Panc1 (cell line): ENCODE data around the gene OCEL1. TPM values are rescaled to one million over a fixed set of nuclear protein-coding genes. Genes with fewer than 3 reads are reported as not detected.

Experiments
- ATAC-seq: fragments of 200-7000 bp; cut with Tn5 transposase; 2 replicates; pipeline ENCODE4 v1.9.1; 2020; ENCODE audit warnings: mild to moderate bottlenecking, moderate library complexity
- BruUV-seq: library from RNA; stranded (reverse); fragments of 400-500 nt; replicated peaks from 2 replicates; lab custom pipeline; 2021; lab: Mats Ljungman, UMichigan
- CTCF ChIA-PET: fragments of 300-600 bp; sonication (Branson Sonifier 250); formaldehyde crosslinking; loops from one replicate; lab custom pipeline; 2022; ENCODE audit warnings: antibody characterized with exemption; lab: Charles Lee
- POLR2A ChIA-PET: fragments of 300-600 bp; sonication (Branson Sonifier 250); formaldehyde crosslinking; loops from one replicate; lab custom pipeline; 2022; ENCODE audit warnings: antibody characterized with exemption; lab: Charles Lee
- DNase-seq: peaks from one replicate; pipeline ENCODE4 v3.0.0-alpha.2; 2010; ENCODE audit warnings: low read depth, low spot score
- H3K27ac ChIP-seq: 2 replicates; pipeline ENCODE4 v1.5.1; 2011; ENCODE audit warnings: mild to moderate bottlenecking, low read length, inconsistent platforms
- H3K27me3 ChIP-seq: fragments of 200-500 bp; sonication (Bioruptor generic); 2 replicates; pipeline ENCODE4 v1.6.0; 2014; ENCODE audit warnings: low read length, inconsistent platforms; ENCODE audit not compliant: control insufficient read depth, insufficient read depth
- H3K36me3 ChIP-seq: fragments of 200-500 bp; sonication (Bioruptor generic); 2 replicates; pipeline ENCODE4 v1.5.1; 2014; ENCODE audit warnings: inconsistent platforms, mild to moderate bottlenecking, low read length, moderate library complexity; ENCODE audit not compliant: control insufficient read depth, insufficient read depth
- H3K4me1 ChIP-seq: 2 replicates; pipeline ENCODE4 v1.5.1; 2011; ENCODE audit warnings: inconsistent platforms, mild to moderate bottlenecking, low read length, moderate library complexity; ENCODE audit not compliant: control insufficient read depth, insufficient read depth
- H3K4me3 ChIP-seq, 2 experiments: 2 replicates each; pipeline ENCODE4 v1.5.1; 2011 to 2012; ENCODE audit warnings: low read depth in 2 of 2, low read length in 2 of 2, mild to moderate bottlenecking in 2 of 2, inconsistent platforms in 1 of 2, moderate library complexity in 1 of 2
- H3K9me3 ChIP-seq: fragments of 200-500 bp; sonication (Bioruptor generic); 2 replicates; pipeline ENCODE4 v1.5.1; 2014; ENCODE audit warnings: low read depth, mild to moderate bottlenecking, inconsistent platforms, low read length, moderate library complexity; ENCODE audit not compliant: control insufficient read depth, insufficient read depth
- CTCF ChIP-seq: fragments of 450-650 bp; IDR thresholded peaks from 2 replicates; pipeline ENCODE4 v1.5.1; 2017; ENCODE audit warnings: mild to moderate bottlenecking
- POLR2AphosphoS5 ChIP-seq: IDR thresholded peaks from 2 replicates; pipeline ENCODE4 v1.6.1; 2012; ENCODE audit warnings: mild to moderate bottlenecking, low read depth, low read length, moderate library complexity
- SIN3A ChIP-seq: IDR thresholded peaks from 2 replicates; pipeline ENCODE4 v1.6.1; 2012; ENCODE audit warnings: low read depth, mild to moderate bottlenecking, low read length, moderate library complexity, borderline replicate concordance; ENCODE audit not compliant: insufficient read depth
- TCF7L2 ChIP-seq: IDR thresholded peaks from 2 replicates; pipeline ENCODE4 v1.6.1; 2011; ENCODE audit warnings: mild to moderate bottlenecking, low read depth, low read length, inconsistent platforms
- in situ Hi-C: cut with HindIII; loops from 2 replicates; pipeline ENCODE4 v1.10.0; 2016; ENCODE audit warnings: low sequenced_read_pairs, low pct_unique_long_range_greater_than_20kb
- intact Hi-C: fragments of 100-400 bp; cut with micrococcal nuclease; formaldehyde crosslinking; loops from one replicate; pipeline ENCODE4 v1.10.0; 2022; ENCODE audit not compliant: unreplicated experiment
- total RNA-seq: library from RNA; stranded (reverse); gene quantifications from one replicate; pipeline ENCODE4 v1.2.1, GENCODE V29; 2021; ENCODE audit not compliant: unreplicated experiment
- TF ChIP-seq, protein P1 (sequence below), 2 experiments: IDR thresholded peaks; 2 replicates each; pipeline ENCODE4 v1.6.1; 2011 to 2012; ENCODE audit warnings: low read depth in 2 of 2, control low read depth in 1 of 2, low read length in 1 of 2, mild to moderate bottlenecking in 1 of 2, moderate library complexity in 1 of 2; ENCODE audit not compliant: insufficient read depth in 1 of 2

The OCEL1 gene
- total RNA-seq, 1 experiment from 2014 or later: 37.1 TPM

DNA sequence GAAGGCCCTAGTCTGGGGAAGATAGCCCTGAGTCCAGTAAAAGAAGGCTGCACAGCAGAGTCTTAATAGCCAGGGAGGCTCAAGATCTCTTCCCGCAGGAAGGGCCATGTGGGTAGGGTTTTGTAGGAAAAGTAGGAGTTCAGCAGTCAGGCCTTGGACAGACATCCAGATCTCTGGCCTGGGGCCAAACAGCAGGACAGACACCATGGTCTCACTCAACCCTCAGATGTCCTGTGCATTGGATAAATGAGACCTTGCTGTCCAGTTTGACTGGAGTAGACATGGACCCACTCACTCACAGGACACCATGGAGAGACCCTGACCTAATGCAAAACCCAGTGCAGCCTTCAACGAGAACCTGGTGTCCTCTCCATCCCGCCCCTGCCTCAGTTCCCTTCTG, 3.9 kb downstream of the OCEL1 start:
- Histone ChIP-seq H3K4me1 (peaks cover 8% of the 10 kb centered on the region), H3K27me3 (no peaks in the 10 kb centered on the region), H3K36me3 (peaks cover under 1% of the 10 kb centered on the region; the same call in 1 of the 2 replicates), H3K27ac (peak overlapping the region; percentile 54), H3K9me3 (no peaks in the 10 kb centered on the region), H3K4me3 (no peak overlapping the region)
- ChIA-PET CTCF (no interaction called here), POLR2A (no interaction called here)
- no peak for TF ChIP-seq SIN3A
- TF ChIP-seq POLR2AphosphoS5: peak; percentile 61; the same call in 1 of the 2 replicates
- intact Hi-C loops: loop anchor here (10.0 kb wide), 1 partner anchor 55 kb away; the partner anchor contains the start of gene ANKLE1
- in situ Hi-C loops: no loop called here
- no peak for ATAC-seq
- no TSS peak for BruUV-seq
- DNase-seq: no peak

DNA sequence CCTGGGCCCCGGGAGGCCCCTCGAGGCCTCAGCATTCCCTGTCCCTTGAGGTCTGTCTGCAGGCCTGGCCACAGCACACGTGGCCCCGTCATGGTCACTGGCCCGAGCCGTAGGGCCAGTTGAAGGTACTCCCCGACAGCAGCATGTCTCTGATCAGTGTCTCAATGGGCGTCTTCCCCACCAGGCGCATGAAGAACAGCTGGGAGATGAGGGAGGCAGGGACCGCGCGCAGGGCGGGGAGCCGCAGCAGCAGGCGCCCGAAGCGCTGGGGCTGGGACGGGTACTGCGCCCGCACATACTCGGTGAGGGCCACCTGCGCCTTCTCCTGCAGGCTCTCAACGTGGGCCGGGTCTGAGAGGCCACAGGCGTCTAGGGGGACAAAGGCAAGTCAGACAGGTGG, 6.2 kb downstream of the OCEL1 start:
- CTCF ChIA-PET: no interaction called here
- H3K36me3 ChIP-seq: peaks cover 4% of the 10 kb centered on the region; the same call in 1 of the 2 replicates
- H3K27ac ChIP-seq: no peak overlapping the region
- no peaks in the 10 kb centered on the region for H3K9me3 ChIP-seq
- H3K27me3 ChIP-seq: no peaks in the 10 kb centered on the region
- POLR2A ChIA-PET: no interaction called here
- intact Hi-C loops (no loop called here), in situ Hi-C loops (no loop called here)
- ATAC-seq (no peak), DNase-seq (no peak)
- TF ChIP-seq SIN3A (no peak), POLR2AphosphoS5 (no peak), CTCF (no peak), TCF7L2 (no peak)
- TF ChIP-seq, protein P1, sequence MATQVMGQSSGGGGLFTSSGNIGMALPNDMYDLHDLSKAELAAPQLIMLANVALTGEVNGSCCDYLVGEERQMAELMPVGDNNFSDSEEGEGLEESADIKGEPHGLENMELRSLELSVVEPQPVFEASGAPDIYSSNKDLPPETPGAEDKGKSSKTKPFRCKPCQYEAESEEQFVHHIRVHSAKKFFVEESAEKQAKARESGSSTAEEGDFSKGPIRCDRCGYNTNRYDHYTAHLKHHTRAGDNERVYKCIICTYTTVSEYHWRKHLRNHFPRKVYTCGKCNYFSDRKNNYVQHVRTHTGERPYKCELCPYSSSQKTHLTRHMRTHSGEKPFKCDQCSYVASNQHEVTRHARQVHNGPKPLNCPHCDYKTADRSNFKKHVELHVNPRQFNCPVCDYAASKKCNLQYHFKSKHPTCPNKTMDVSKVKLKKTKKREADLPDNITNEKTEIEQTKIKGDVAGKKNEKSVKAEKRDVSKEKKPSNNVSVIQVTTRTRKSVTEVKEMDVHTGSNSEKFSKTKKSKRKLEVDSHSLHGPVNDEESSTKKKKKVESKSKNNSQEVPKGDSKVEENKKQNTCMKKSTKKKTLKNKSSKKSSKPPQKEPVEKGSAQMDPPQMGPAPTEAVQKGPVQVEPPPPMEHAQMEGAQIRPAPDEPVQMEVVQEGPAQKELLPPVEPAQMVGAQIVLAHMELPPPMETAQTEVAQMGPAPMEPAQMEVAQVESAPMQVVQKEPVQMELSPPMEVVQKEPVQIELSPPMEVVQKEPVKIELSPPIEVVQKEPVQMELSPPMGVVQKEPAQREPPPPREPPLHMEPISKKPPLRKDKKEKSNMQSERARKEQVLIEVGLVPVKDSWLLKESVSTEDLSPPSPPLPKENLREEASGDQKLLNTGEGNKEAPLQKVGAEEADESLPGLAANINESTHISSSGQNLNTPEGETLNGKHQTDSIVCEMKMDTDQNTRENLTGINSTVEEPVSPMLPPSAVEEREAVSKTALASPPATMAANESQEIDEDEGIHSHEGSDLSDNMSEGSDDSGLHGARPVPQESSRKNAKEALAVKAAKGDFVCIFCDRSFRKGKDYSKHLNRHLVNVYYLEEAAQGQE (IDR thresholded peaks at IDR 0.05; ENCODE audit: insufficient read depth in 1 of 2, low read depth in 2 of 2, low read length in 1 of 2): no peak
- peaks cover 17% of the 10 kb centered on the region for H3K4me1 ChIP-seq
- BruUV-seq: no TSS peak
- no peak overlapping the region for H3K4me3 ChIP-seq

DNA sequence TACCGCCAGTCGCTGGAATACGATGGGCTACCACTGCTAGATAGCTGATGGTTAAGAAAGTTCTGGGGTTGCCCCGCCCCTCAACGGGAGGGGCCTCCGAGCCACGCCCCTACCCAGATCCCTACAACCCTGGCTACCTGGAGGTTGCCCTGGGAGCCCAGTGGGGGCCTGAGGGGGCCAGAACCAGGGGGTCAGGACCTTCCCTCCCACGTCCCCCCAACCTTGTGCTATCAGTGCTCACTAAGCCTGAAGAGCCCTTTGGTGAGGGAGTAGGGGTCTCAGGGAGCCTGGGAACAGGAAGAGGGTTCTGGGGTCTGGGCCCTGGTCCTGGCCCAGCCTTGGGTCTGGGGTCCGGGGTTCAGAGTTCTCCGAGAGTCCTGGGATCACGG, 8.9 kb downstream of the OCEL1 start:
- H3K27me3 ChIP-seq: no peaks in the 10 kb centered on the region
- in situ Hi-C loops (no loop called here), intact Hi-C loops (no loop called here)
- H3K27ac ChIP-seq: peak overlapping the region; percentile 92
- peak overlapping the region; percentile 57 to 80 for H3K4me3 ChIP-seq
- ChIA-PET POLR2A (interaction anchor here (0.6 kb wide), 1 partner anchor 184 kb away, joined by 3 read pairs; no protein-coding TSS in a partner anchor), CTCF (no interaction called here)
- H3K9me3 ChIP-seq: no peaks in the 10 kb centered on the region
- peaks cover 31% of the 10 kb centered on the region for H3K4me1 ChIP-seq
- no TSS peak for BruUV-seq
- peaks cover 7% of the 10 kb centered on the region for H3K36me3 ChIP-seq
- TF ChIP-seq POLR2AphosphoS5 (peak; percentile 53; the same call in 1 of the 2 replicates), TCF7L2 (no peak)
- DNase-seq (no peak), ATAC-seq (peak; percentile 68)
